GM19468 (cell line): ENCODE data around the gene ZNF3.
"Not testable (repeated sequence)": the region's sequence is repeated elsewhere in the genome, so short reads cannot be mapped to it uniquely, and the experiment has no call there.

Source experiments
- ATAC-seq: cut with Tn5 transposase; IDR thresholded peaks from one replicate; pipeline ENCODE4 v1.9.1; 2021; ENCODE audit warnings: mild to moderate bottlenecking, moderate library complexity, moderate number of reproducible peaks; ENCODE audit not compliant: unreplicated experiment; ENCODE audit errors: extremely low read depth

Gene ZNF3

DNA sequence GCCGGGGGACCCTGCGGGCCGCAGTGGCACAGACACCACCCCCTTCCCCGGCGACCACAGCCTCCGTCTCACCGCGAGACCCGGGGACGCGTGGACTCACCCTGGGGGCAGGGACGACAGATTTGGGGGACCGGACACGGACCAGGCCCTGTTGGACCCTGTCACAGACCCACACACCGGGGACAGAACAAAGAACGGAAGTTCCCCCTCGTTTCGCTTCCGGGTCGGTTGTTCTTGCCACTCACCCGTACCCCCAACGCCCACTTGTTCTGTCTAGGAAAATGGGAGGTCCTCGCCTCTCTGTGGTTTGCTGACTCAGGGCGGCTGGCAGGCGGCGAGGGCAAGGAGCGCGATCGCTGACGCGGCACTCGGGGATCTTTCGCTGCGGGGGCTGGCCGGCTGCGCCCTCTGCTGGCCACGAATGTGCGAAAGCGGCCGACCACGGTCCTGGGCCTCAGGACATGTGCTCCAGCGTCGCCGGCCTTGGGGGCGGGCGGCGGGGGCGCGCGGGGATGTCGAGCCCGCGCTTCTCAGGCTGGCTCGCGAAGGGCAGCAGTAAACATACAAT lies at the start of gene ZNF3:
ZNF3 (minus strand) TSS at position 189 of the 568 bp plus-strand sequence. CDS start 4,366 bp downstream, outside the sequence.
- ATAC-seq = peak; percentile 63

DNA sequence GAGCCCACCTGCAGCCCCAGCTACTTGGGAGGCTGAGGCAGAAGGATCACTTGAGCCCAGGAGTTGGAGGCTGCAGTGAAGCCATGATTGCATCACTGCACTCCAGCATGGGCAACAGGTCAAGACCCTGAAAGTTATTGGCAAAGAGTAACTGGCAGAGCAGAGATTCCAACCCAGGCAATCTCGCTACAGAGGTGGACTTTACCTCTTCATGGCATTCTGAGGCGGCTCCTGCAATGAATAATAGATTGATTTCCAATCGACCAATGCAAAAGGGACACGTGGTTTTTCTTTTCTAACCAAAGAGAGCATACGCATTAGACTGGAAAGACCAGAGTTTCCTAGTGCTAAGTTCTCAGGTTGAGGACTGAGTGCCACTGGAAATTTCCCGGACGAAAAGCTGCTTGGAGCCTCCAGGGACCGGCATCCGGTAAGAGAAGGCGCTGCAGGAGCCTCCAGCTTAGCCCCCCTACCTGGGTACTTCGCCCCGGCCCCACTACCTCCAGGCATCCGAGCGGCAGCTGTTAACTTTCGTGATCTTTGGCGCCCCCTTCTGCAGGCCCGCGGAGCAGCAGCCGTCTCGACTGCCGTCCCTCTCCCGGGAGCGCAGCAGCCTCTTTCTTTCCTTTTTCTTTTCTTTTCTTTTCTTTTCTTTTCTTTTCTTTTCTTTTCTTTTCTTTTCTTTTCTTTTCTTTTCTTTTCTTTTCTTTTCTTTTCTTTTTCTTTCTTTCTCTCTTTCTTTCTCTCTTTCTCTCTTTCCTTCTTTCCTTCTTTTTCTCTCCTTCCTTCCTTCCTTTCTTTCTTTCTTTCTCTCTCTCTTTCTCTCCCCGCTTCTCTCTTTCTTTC lies 49.3 kb upstream of the ZNF3 start:
- ATAC-seq = no peak

DNA sequence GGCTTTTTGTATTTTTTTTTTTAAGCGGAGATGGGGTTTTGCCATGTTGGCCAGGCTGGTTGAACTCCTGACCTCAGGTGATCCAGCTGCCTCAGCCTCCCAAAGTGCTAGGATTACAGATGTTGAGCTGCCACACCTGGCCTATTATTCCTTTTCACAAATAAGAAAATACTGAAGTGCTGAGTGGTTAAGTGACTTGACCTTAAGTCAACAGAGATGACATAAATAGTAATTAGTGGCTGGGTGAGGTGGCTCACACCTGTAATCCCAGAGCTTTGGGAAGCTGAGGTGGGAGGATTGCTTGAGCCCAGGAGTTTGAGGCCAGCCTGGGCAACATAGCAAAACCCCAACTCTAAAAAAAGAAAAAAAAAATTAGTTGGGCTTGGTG lies 48.7 kb upstream of the ZNF3 start:
- ATAC-seq = not testable (repeated sequence)

DNA sequence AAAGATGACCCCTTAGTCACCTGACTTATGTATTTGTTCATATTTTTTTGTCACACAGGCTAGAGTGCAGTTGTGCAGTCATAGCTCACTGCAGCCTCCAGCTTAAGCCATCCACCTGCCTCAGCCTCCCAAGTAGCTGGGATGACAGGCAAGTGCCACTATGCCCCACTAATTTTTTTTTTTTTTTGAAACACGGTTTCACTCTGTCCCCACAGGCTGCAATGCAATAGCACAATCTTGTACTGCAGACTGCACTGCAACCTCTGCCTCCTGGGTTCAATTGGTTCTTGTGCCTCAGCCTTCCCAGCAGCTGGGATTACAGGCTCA lies 47.1 kb upstream of the ZNF3 start:
- ATAC-seq = no peak

DNA sequence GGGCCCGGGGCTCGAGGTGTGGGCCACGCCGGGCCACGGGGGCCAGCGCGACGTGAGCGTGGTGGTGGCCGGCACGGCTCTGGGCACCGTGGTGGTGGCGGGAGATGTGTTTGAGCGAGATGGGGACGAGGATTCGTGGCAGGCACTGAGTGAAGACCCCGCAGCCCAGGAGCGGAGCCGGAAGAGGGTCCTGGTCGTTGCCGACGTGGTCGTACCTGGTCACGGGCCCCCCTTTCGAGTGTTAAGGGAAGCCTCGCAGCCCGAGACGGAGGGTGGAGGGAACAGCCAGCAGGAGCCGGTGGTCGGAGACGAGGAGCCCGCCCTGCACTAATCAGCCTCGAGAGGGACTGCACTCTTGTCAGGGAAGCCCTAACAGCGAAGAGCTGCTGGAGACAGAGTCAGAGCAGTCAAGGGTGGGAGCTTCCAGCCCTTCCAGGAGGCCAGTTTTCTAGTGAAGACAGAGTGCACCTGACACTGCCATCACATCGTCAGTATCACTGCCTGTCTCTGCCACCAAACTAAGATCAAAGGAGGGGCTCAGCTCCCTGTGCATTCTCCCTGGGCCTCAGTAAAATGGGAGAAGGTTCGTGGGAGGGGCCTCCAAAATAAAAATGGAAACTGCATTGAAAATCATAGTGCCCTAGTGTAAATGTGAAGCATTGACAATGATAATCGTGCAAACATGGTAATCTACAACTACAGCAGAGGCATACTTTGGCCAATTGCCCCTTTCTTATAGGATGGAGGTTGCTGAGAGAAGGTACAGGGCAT lies 46.5 kb upstream of the ZNF3 start:
- ATAC-seq = no peak

DNA sequence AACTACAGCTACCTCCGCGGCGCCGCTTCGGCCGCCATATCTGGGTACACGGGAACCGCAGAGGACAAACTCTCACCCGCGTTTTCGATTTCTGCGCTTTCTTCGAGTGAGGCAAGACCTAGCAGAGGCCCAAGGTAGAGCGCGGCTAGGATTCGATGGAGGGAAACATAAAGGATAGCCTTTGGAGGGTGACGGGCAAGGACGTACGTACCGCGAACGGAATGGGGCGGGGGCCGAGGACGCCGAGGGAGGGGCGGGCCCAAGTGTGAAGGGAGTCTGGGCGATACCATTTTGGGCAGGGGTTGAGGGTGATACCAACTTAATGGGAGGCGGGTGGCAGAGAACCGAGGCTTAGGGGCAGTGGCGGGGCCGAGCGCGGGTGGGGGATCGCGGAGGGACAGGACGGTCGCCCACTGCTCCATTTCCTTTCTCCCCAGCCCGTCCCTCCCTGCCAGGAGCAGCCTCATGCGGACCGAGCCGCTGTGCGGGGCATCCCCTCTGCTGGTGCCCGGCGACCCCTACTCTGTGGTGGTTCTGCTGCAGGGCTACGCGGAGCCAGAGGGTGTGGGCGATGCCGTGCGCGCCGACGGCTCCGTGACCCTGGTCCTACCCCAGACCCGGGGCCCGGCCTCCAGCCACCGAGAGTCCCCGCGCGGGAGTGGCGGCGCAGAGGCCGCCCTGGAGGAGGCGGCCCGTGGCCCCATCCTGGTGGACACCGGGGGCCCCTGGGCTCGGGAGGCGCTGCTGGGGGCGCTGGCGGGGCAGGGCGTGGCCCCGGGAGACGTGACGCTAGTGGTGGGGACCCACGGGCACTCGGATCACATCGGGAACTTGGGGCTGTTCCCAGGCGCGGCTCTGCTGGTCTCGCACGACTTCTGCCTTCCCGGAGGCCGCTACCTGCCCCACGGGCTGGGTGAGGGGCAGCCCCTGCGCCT lies 45.7 kb upstream of the ZNF3 start, which contains the start of gene MBLAC1:
MBLAC1 (plus strand) TSS at position 37 of the 935 bp plus-strand sequence; CDS start at position 466, 429 bp downstream.
- peak; percentile 11 for ATAC-seq

DNA sequence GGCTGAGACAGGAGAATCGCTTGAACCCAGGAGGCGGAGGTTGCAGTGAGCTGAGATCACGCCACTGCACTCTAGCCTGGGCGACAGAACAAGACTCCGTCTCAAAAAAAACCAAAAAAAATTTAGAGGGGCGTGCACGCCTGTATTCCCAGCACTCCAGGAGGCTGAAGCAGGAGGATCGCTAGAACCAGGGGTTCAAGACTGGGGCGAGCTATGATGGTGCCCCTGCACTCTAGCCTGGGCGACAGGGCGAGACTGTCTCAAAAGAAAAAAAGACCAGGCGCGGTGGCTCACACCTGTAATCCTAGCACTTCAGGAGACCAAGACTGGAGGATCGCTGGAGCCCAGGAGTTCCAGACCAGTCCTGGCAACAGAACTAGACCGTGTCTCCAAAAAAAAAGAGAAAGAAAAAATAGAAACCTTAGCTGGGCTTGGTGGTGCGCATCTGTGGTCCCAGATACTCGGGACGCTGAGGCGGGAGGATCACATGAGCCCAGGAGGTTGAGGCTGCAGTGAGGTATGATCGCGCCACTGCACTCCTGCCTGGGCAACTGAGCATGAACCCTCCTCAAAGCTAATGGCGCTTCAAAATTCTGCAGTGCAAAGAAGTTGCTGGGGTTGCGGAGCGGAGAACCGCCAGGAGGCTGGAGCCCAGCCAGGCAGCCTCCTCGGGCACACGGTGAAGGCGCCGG lies 44.9 kb upstream of the ZNF3 start:
- no peak for ATAC-seq

DNA sequence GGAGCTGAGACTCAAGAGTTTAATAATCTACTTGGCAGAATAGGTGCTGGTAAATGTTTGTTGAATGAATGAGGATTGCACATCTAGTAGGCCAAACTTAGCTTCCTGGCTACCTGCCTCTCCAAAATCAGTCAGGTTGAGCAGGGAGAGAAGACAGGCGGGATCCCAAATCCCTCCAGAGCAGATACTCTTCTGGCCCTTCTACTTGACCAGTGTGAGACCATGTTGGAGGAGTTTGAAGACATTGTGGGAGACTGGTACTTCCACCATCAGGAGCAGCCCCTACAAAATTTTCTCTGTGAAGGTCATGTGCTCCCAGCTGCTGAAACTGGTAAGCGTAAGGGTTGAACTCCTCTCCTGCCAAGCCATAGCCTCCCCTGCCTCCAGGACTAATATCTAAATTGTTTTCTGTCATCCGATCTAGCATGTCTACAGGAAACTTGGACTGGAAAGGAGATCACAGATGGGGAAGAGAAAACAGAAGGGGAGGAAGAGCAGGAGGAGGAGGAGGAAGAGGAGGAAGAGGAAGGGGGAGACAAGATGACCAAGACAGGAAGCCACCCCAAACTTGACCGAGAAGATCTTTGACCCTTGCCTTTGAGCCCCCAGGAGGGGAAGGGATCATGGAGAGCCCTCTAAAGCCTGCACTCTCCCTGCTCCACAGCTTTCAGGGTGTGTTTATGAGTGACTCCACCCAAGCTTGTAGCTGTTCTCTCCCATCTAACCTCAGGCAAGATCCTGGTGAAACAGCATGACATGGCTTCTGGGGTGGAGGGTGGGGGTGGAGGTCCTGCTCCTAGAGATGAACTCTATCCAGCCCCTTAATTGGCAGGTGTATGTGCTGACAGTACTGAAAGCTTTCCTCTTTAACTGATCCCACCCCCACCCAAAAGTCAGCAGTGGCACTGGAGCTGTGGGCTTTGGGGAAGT lies 43.0 kb upstream of the ZNF3 start:
- ATAC-seq = no peak

DNA sequence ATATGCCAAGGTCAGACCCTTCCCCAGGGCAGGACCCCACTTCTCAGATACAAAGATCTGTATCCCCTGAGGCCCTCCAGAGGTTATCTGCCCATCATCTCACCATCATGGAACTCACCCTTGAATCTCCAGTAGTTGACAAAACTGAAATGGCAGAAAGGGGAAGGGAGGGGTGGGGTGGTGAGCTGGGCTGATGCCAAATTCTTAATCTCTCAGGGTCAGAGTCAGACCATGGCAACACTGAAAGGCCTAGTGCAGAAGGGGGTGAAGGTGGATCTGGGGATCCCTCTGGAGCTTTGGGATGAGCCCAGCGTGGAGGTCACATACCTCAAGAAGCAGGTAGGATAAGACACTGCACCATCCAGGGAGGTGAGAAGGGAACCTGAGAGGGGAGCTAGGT lies 41.0 kb upstream of the ZNF3 start:
- no peak for ATAC-seq

DNA sequence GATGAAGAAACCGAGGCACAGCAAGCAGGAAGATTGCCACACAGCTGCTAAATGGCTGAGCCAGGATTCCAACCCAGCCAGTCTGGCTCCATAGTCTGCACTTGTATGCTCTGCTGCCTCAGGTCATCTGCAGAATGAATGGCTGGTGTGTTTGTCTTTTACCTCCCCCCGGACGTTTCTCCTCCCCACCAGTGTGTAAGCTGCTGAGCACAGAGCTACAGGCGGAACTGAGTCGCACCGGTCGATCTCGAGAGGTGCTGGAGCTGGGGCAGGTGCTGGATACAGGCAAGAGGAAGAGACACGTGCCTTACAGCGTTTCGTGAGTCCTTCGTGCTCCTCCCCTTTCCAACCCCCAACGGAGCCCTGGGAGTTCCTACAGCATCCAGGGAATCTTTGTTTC lies 40.5 kb upstream of the ZNF3 start:
- no peak for ATAC-seq

DNA sequence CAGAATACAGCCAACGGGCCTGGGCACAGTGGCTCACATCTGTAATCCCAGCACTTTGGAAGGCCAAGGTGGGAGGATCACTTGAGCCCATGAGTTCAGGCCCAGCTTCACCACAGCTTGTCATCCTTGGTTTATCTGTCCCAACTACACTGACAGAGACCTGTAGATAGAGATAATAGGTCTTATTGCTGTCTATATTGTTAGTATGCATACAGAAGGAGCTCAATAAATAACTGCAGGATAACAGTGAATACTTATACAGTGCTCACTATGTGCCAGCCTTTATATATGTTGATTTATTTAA lies 39.2 kb upstream of the ZNF3 start:
- no peak for ATAC-seq

DNA sequence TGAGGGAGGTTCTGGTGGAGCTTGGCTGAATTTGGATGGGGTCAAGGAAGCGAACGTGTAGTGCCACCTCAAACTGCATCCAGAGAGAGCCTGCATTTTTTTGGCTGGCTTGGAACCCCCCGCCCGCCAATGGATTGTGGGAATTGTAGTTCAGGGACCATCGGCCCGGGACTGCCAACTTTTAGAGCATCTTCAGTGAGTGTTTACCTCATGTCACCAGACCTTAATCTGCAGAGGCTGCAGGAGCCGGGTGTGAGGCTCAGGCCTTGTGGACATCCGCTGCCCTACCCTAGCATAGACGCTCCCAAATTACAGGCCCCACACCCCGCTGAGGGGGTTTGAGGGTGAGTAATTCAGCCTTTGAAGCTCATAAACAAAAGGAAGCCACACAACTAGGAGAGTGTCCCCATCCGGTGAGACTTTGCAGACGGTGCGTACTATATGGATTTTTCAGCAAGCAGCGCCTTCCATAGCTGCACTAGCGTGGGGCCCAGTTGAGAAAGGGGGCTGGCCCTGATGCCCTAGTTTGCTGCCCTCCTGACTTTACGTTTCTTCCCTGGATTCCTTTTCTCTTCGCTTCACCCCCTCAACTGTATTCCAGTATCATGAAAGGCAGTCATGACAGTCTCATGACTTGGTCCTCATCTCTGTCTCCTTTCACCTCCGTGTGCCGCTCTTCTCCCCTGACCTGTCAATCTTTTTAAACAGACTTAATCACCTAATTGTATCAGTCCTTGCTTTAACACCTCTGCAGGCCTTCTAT lies 38.6 kb upstream of the ZNF3 start:
- ATAC-seq = no peak

DNA sequence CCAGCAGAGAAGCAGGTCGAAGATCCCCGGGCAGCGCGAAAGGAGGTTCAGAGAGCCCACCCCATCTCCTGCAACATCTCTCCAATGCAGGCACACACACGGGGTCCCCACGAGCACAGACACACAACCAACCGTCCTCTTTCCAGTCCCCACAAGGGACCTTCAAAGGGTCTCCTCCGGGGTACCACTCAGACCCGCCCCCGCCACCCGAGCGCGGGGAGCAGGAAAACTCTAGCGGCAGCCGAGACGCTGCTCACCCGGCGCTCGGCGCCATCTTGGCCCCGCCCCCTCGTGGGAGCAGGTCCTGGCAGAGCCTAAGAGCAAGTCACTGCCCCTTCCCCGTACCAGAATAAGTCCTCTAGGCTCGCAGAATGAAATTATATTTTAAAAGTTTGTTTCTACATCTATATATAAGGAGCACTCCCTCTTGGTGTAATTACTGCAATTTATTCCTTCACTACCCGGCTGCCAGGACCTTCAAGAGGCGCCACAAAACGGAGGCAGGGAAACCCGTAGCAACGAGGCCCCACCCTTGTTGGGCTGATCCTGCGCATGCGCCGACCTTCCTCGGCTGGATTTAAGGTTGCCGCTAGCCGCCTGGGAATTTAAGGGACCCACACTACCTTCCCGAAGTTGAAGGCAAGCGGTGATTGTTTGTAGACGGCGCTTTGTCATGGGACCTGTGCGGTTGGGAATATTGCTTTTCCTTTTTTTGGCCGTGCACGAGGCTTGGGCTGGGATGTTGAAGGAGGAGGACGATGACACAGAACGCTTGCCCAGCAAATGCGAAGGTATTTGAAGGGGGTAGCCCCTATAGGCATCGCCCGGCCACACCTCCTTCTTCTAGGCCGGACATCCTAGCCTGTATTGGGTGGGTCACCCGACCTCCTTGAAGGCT lies 37.8 kb upstream of the ZNF3 start, which contains the start of the genes CNPY4 and TAF6:
CNPY4 (plus strand) TSS at position 563 of the 898 bp plus-strand sequence; CDS start at position 674, 111 bp downstream.
TAF6 (minus strand) TSS at position 287 of the 898 bp plus-strand sequence. CDS start 5,149 bp downstream, outside the sequence.
- peak; percentile 33 for ATAC-seq

DNA sequence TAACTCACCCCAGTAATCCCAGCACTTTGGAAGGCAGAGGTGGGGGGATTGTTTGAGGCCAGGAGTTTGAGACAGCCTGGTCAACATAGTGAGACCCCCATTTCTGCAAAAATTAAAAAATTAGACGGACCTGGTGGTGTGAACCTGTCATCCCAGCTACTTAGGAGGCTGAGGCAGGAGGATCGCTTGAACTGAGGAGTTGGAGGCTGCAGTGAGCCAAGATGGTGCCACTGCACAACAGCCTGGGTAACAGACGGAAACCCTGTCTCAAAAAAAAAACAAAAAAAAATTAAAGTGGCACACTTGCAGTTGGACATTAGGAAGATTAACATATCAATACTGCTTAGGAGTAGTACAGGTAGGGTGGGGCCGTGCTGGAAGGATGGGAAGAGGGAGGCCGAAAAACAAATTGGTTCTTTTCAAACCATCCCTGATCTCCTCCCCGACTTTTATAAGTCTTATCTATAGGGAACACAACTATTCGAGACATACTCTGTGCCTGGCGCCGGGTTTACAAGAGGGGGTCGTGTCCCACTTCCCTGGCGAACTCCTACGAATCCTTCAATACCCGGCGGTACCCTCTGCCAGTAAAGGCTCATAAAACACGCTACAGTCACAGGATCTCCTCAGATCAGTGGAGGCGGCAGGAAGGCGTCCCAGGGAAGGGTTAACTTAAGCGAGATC lies 37.0 kb upstream of the ZNF3 start:
- no peak for ATAC-seq

DNA sequence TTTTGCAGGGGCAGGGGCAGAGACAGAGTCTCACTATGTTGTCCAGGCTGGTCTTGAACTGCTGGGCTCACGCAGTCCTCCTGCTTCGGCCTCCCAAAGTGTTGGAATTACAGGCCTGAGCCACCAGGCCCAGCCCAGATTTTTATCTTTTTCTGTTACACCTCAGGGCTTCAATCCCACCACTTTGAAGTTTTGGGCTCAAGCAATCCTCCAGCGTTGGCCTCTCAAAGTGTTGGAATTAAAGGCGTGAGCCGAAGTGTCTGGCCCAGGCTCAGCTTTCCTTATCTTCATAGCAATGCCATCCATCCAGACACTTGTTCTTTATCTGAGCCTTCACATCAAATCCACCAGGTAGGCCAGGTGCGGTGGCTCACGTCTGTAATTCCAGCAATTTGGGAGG lies 33.5 kb upstream of the ZNF3 start:
- no peak for ATAC-seq

DNA sequence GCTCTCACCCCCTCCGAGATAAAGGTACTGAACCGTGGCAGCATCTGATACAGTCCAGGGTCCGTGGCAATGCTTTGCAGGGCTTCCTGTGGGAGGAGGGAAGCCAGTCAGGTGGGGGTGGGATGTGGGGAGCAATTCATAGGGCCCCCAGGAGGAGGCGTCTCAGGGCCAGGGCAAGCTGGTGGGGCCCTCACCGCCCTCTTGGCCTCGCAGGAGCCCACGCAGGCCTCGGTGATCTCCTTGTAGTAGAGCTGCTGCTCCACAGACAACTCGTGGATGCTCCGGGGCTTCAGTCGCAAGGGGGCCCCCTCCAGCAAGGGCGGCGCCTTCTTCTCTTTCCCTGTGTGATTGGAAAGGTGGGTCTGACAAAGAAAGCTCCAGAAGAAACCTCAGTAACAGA lies 30.4 kb upstream of the ZNF3 start:
- no peak for ATAC-seq
